Left cardiac atrium (tissue), 4 donors: ENCODE results near the gene LTBP1. TPM values are rescaled to one million over a fixed set of nuclear protein-coding genes. Genes with fewer than 3 reads are reported as not detected.
A peak's percentile ranks its signal among the peaks of the same experiment; 100 is the strongest.
"Not testable (repeated sequence)": the region's sequence is repeated elsewhere in the genome, so short reads cannot be mapped to it uniquely, and the experiment has no call there.

Experiments
- ATAC-seq, 2 donors: fragments of 200-7000 bp; cut with Tn5 transposase; one replicate each; pipeline ENCODE4 v1.9.1; 2020; ENCODE audit warnings: mild to moderate bottlenecking in 2 of 2, moderate library complexity in 2 of 2
- DNase-seq: peaks from one replicate; pipeline ENCODE4 v3.0.0-alpha.2; 2020
- intact Hi-C, 2 donors: fragments of 100-400 bp; cut with DNase I; formaldehyde crosslinking; loops; one replicate each; pipeline versions ENCODE4 v1.14.1 to v1.15.1; 2022 to 2023
- total RNA-seq, 2 donors: library from RNA; stranded (reverse); fragmentation: NEBNext Ultra II Directional; extraction: Animal tissue kit (Norgen Biotek cat#: 25700); gene quantifications; one replicate each; pipeline ENCODE4 v1.2.1, GENCODE V29; 2021
- donor health status: DM: no; HTN: yes; CAD: no.
- donor health status: DM: no; HTN: yes; CAD: no; lungs with severe emphysema.
- donor health status: DM: yes; HTN: yes; CAD: no.
- donor health status: Dilated cardiomyopathy.

LTBP1 gene
- total RNA-seq, 2 donors from 2014 or later: 121 to 160 TPM

GRCh38 chr2:33136566-33136965 lies 189.8 kb downstream of the LTBP1 start:
- ATAC-seq (no peak), DNase-seq (no peak)
- intact Hi-C loops: no loop called here

- intact Hi-C loops: no loop called here
- ATAC-seq (no peak), DNase-seq (no peak)
Measured at GRCh38 chr2:33137331-33137730, 190.6 kb downstream of the LTBP1 start.

GRCh38 chr2:33139949-33140348 lies 193.2 kb downstream of the LTBP1 start:
- DNase-seq: no peak
- ATAC-seq: no peak
- intact Hi-C loops: no loop called here

GRCh38 chr2:33141476-33141875 lies 194.7 kb downstream of the LTBP1 start:
- intact Hi-C loops: no loop called here
- no peak for DNase-seq
- peak; percentile 48 to 75 for ATAC-seq

- ATAC-seq (peak in 1 of 2 donors; percentile 77), DNase-seq (no peak)
- intact Hi-C loops: no loop called here
Measured at GRCh38 chr2:33142810-33143209, 196.1 kb downstream of the LTBP1 start.

GRCh38 chr2:33144243-33144642 lies 197.5 kb downstream of the LTBP1 start:
- no peak for DNase-seq
- intact Hi-C loops: no loop called here
- ATAC-seq: no peak

- intact Hi-C loops: no loop called here
- ATAC-seq: peak; percentile 25 to 75
- no peak for DNase-seq
Measured at GRCh38 chr2:33145459-33145858, 198.7 kb downstream of the LTBP1 start.

- no peak for DNase-seq
- ATAC-seq: peak in 1 of 2 donors; percentile 59
- intact Hi-C loops: no loop called here
Measured at GRCh38 chr2:33146102-33146501, 199.3 kb downstream of the LTBP1 start.

- no peak for DNase-seq
- ATAC-seq: no peak
- intact Hi-C loops: no loop called here
Measured at GRCh38 chr2:33153008-33153407, 206.3 kb downstream of the LTBP1 start.

- intact Hi-C loops: no loop called here
- peak in 1 of 2 donors; percentile 41 for ATAC-seq
- DNase-seq: no peak
Measured at GRCh38 chr2:33158482-33159003, 211.8 kb downstream of the LTBP1 start.

- no peak for ATAC-seq
- intact Hi-C loops: no loop called here
- no peak for DNase-seq
Measured at GRCh38 chr2:33160191-33160590, 213.4 kb downstream of the LTBP1 start.

- intact Hi-C loops: no loop called here
- DNase-seq: no peak
- no peak for ATAC-seq
Measured at GRCh38 chr2:33166287-33166881, 219.6 kb downstream of the LTBP1 start.

- ATAC-seq: no peak
Measured at GRCh38 chr2:33167622-33168245, 221.0 kb downstream of the LTBP1 start.

GRCh38 chr2:33168425-33168824 lies 221.7 kb downstream of the LTBP1 start:
- DNase-seq (no peak), ATAC-seq (no peak)
- intact Hi-C loops: no loop called here

More at GRCh38 chr2:33167622-33168245, 221.0 kb downstream of the LTBP1 start:
- DNase-seq: no peak
- intact Hi-C loops: no loop called here

- intact Hi-C loops: no loop called here
- no peak for ATAC-seq
- DNase-seq: no peak
Measured at GRCh38 chr2:33168922-33169321, 222.2 kb downstream of the LTBP1 start.

- intact Hi-C loops, ATAC-seq, DNase-seq: not testable (repeated sequence)
Measured at GRCh38 chr2:33170251-33170650, 223.5 kb downstream of the LTBP1 start.

- intact Hi-C loops: no loop called here
Measured at GRCh38 chr2:33177627-33178026, 230.9 kb downstream of the LTBP1 start.

GRCh38 chr2:33178209-33178608 lies 231.5 kb downstream of the LTBP1 start:
- intact Hi-C loops: no loop called here
- DNase-seq: no peak
- no peak for ATAC-seq

More at GRCh38 chr2:33177627-33178026, 230.9 kb downstream of the LTBP1 start:
- ATAC-seq: no peak
- no peak for DNase-seq

GRCh38 chr2:33180915-33181314 lies 234.2 kb downstream of the LTBP1 start:
- intact Hi-C loops: no loop called here
- DNase-seq (no peak), ATAC-seq (peak; percentile 22 to 23)

GRCh38 chr2:33181466-33181865 lies 234.7 kb downstream of the LTBP1 start:
- ATAC-seq (no peak), DNase-seq (no peak)
- intact Hi-C loops: no loop called here

- ATAC-seq: no peak
- no peak for DNase-seq
- intact Hi-C loops: no loop called here
Measured at GRCh38 chr2:33184041-33184440, 237.3 kb downstream of the LTBP1 start.
